ENCODE data around the gene ZNF579.

GRCh38 chr19:55606817-55607216 lies 26.2 kb upstream of the ZNF579 start:
- no peak for TF ChIP-seq CTCF (IDR thresholded peaks at IDR 0.05; ENCODE audit: low read depth, low read length, poor library complexity, severe bottlenecking)
- no peak for TF ChIP-seq EZH2phosphoT487 (IDR thresholded peaks at IDR 0.05; ENCODE audit: borderline replicate concordance, low read length)
